HEK293T (cell line): ENCODE results near the gene COL27A1.

Source experiments
- ARNT ChIP-seq: fragments of 450-650 bp; IDR thresholded peaks from 2 replicates; pipeline ENCODE4 v1.6.1; 2017; ENCODE audit warnings: mild to moderate bottlenecking
- FOXA1 ChIP-seq: fragments of 450-650 bp; IDR thresholded peaks from 2 replicates; pipeline ENCODE4 v1.6.1; 2016; ENCODE audit warnings: mild to moderate bottlenecking
- FOXM1 ChIP-seq: fragments of 450-650 bp; IDR thresholded peaks from 2 replicates; pipeline ENCODE4 v1.6.1; 2017; ENCODE audit warnings: mild to moderate bottlenecking, borderline replicate concordance
- NFRKB ChIP-seq: fragments of 450-650 bp; IDR thresholded peaks from 2 replicates; pipeline ENCODE4 v1.6.1; 2016; ENCODE audit warnings: mild to moderate bottlenecking, moderate library complexity
- PKNOX1 ChIP-seq: fragments of 450-650 bp; IDR thresholded peaks from 2 replicates; pipeline ENCODE4 v1.6.1; 2016
- SP1 ChIP-seq: fragments of 450-650 bp; IDR thresholded peaks from 2 replicates; pipeline ENCODE4 v1.6.1; 2017
- SUZ12 ChIP-seq: fragments of 450-650 bp; IDR thresholded peaks from 2 replicates; pipeline ENCODE4 v1.6.1; 2016; ENCODE audit warnings: mild to moderate bottlenecking

- TF ChIP-seq ARNT, result no peak
- no peak for TF ChIP-seq FOXM1
- no peak for TF ChIP-seq FOXA1
- TF ChIP-seq SUZ12, result no peak
- TF ChIP-seq NFRKB, result no peak
- no peak for TF ChIP-seq SP1
- TF ChIP-seq PKNOX1, result no peak
Observed at GRCh38 chr9:114240216-114240615, 84.9 kb downstream of the COL27A1 start.
